GM19468 (cell line): ENCODE results near the gene TSSK2.

Source experiments
- ATAC-seq: cut with Tn5 transposase; IDR thresholded peaks from one replicate; pipeline ENCODE4 v1.9.1; 2021; ENCODE audit warnings: mild to moderate bottlenecking, moderate library complexity, moderate number of reproducible peaks; ENCODE audit not compliant: unreplicated experiment; ENCODE audit errors: extremely low read depth

TSSK2 gene

GRCh38 chr22:19105867-19106802 lies 25.0 kb upstream of the TSSK2 start:
- ATAC-seq, result no peak

- no peak for ATAC-seq
Observed at GRCh38 chr22:19106886-19107729, 24.0 kb upstream of the TSSK2 start.

- ATAC-seq, result no peak
Observed at GRCh38 chr22:19107730-19108074, 23.4 kb upstream of the TSSK2 start.

- no peak for ATAC-seq
Observed at GRCh38 chr22:19108807-19109197, 22.3 kb upstream of the TSSK2 start.

GRCh38 chr22:19109198-19110063 lies 21.7 kb upstream of the TSSK2 start:
- ATAC-seq, result peak; percentile 63

- ATAC-seq, result no peak
Observed at GRCh38 chr22:19110064-19110458, 21.0 kb upstream of the TSSK2 start.

GRCh38 chr22:19110646-19111045 lies 20.5 kb upstream of the TSSK2 start:
- ATAC-seq, result no peak

GRCh38 chr22:19111140-19111539 lies 20.0 kb upstream of the TSSK2 start:
- no peak for ATAC-seq

GRCh38 chr22:19111584-19111983 lies 19.5 kb upstream of the TSSK2 start:
- no peak for ATAC-seq

GRCh38 chr22:19113429-19113828 lies 17.7 kb upstream of the TSSK2 start:
- no peak for ATAC-seq

GRCh38 chr22:19114984-19115552 lies 16.0 kb upstream of the TSSK2 start:
- ATAC-seq, result no peak

GRCh38 chr22:19115628-19116027 lies 15.5 kb upstream of the TSSK2 start:
- no peak for ATAC-seq

GRCh38 chr22:19117111-19117512 lies 14.0 kb upstream of the TSSK2 start:
- no peak for ATAC-seq

GRCh38 chr22:19118329-19118880 lies 12.7 kb upstream of the TSSK2 start:
- ATAC-seq, result no peak

- no peak for ATAC-seq
Observed at GRCh38 chr22:19119949-19120348, 11.2 kb upstream of the TSSK2 start.

- no peak for ATAC-seq
Observed at GRCh38 chr22:19120829-19121630, 10.1 kb upstream of the TSSK2 start.

- ATAC-seq, result no peak
Observed at GRCh38 chr22:19121631-19122142, 9.4 kb upstream of the TSSK2 start.

- peak; percentile 67 for ATAC-seq
Observed at GRCh38 chr22:19122143-19122751, 8.9 kb upstream of the TSSK2 start, which contains the start of gene DGCR2. Gene DGCR2 (minus strand): TSS chr22:19122412. CDS start chr22:19122206, 206 bp downstream.
